Head of caudate nucleus (tissue), 42 donors: ENCODE results near the gene AGMO.

ENCODE experiments used
- DNase-seq, 42 donors: peaks; one replicate each; pipeline versions ENCODE4 v3.0.0 to v3.0.0-alpha.2; 2020 to 2021; ENCODE audit warnings: mixed read lengths in 7 of 42
- intact Hi-C: fragments of 100-400 bp; cut with DNase I; formaldehyde crosslinking; loops from one replicate; pipeline ENCODE4 v1.15.0; 2022

The AGMO gene

DNA sequence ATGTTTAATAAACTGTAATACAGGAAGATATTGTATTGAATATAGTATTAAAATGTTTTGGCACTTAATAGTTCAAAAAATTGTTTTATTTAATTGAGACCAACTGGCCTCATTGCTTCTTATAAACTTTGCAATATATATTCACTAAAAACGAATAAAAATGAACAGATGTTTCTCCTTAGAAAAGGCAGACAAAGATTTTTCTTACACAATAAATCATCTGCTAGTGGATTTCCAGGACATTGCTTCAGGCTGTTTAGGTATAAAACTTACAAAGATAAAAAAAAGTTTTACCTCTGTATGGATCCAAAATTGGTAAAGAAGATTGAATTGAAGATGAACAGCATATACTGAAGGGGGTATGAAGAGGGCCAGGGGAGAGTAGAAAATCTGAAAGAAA is 143.6 kb downstream of the AGMO start:
- intact Hi-C loops: no loop called here
- DNase-seq: no peak

DNA sequence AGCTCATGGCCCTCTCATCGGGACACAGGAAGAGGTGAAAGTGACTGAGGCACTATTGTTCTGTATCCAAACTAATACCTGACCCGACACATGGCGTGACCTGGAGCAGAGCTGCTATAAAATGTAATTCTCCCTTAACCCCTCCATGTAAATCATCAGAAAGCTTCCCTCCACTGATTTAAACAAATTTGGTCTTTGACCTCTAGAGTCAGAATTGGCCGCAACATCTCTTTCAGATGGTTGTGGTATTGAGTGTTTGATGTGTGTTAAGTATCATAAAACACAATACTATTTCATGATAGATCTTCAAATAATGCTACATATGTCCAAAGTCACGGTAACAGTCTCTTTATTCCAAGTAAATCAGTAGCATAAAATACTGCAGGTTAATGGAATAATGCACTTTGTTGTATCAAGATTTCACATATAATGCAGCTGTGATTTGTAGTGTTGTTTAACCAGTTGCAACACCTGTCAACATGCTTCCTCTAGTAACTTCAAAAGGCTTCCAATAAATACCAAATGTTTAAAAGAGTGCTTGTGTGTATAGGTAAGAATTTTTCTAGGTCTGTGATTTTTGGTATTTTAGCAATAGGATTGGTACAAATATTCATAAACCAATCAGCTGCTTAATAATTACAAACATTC is 144.3 kb downstream of the AGMO start:
- DNase-seq: no peak
- intact Hi-C loops: no loop called here

DNA sequence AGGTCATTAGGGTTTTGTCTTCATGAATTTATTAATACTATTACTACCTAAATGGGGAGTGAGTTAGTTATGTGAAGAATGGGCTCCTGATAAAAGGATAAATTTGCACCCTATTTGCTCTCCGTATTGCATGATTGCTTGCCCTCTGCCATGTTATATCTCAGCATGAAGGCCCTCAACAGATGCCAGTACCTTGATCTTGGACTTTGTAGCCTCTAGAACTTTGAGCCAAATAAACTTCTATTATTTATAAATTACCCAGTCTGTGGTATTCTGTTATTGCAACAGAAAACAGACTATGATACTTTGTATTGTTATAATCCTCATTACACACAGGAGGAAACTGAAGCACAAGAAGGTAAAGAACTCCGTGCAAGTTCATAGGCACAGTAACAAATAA is 150.8 kb downstream of the AGMO start:
- intact Hi-C loops: no loop called here
- DNase-seq: no peak

DNA sequence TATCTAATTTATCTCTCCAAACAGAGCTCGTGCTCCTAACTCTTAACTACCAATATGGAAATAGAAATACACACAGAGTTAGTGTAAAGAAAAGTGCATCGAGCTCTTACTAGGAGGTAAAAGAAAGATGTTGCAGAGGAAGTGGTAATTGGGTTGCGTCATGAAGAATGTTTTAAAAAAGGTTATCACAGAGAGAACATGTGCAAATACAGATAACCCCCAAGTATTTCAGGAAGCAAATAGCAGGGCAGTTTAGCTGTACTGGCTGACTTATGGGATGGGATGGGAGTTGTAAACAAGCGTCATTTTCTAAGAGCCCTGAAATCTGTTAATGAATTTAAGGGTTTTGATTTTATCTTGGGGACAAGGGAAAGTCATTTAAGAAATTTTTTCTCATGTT is 153.9 kb downstream of the AGMO start:
- intact Hi-C loops: no loop called here
- DNase-seq: no peak

DNA sequence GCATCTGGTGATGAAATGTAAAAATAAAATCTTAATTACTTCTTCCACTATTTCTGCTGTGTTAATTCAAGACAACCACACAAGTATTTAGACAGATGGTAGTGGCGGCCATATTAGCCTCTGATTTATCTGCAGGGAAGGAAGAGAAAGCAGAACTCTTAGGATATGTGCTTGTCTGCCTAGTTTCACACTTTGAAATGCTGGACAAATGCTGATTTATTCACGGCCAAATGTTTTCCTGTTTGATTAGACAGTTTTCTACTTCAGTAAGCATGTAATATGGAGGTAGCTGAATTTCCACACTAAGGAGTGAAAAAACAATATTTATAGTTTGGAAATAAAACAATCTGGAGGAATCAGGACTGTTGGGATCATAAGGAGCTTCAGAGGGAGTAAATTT is 158.1 kb downstream of the AGMO start:
- no peak for DNase-seq
- intact Hi-C loops: no loop called here

DNA sequence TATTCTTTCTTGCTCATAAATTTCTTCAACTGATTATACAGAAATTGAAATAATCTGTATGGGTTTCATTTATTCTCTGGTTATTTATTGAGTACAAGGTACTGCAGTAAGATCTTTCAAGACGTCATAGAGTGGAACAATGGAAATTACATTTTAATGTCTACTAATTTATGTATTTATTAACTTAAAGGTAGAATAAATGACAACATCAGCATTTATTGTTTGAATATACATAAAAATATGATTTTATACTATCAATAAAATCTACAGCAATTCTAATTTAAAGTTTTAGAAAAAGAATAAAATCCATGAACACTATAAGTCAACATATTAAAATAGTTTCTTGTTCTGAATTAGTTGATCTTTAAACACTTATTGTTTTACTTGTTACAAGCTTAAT is 158.5 kb downstream of the AGMO start:
- no peak for DNase-seq
- intact Hi-C loops: no loop called here

DNA sequence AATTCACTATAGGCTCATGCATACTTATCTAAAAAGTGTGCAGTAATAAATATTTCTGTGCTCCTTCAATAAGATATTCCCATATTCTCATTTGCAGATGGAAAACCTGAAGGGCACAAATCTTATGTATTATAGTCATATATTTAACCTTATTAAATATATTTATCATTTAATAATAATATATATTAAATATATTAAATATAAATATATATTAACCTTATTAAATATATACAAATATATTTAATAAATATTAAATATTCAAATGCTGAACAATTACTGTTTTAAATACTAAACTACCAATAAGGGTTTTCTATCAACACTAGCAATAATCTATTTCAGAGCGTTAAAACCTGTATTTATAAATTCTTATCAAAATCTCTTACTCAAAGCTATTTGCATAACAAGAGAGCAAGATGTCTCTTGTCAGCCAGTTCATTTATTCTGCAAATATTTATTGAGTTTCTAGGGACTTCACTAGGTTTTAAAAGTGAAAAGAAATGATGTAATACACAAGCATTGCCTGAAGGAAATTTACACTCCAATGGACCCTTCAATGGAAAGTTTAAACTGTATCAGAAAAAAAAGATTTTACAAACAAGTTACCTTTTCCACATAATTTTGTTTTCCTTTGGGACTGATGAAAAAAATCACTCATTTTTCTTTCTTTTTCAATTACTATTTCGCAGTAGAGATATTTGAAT is 159.2 kb downstream of the AGMO start:
- intact Hi-C loops: no loop called here
- DNase-seq: no peak

DNA sequence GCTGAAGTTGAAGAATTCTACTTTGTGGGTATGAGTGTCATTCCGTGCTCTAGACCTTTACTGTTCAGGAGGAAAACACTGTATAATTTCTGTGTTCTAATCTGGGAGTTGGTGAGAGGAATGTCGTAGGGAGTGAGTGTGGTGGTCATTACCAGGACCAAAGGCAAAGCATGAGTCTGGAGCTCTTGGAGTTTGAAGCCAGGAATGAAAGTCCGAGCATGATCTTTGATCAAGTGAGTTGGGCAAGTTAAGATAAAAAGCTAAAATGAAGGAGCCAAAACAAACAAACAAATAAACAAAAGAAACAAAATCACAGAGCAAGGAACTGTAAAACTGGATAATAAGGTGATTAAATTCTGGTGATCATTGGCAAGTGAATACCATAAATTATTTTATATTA is 161.4 kb downstream of the AGMO start:
- intact Hi-C loops: no loop called here
- no peak for DNase-seq

DNA sequence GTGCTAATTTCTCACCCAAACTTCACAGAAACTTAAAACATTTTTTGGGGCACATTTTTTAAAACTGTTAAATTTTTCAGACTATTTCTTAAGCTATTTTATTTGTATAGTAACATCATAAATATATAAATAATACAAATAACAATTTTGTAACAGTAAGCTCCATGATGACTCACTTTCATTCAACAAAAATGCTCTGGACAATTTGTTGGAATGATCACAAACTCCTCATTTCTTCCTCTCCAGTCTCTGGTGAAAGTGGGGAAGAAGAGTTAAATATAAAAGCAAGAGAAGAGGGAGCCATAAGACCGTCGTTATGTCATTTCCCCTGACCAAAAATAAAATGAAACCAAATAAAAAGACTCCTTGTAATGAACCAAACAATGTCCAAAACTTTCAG is 162.4 kb downstream of the AGMO start:
- DNase-seq: no peak

DNA sequence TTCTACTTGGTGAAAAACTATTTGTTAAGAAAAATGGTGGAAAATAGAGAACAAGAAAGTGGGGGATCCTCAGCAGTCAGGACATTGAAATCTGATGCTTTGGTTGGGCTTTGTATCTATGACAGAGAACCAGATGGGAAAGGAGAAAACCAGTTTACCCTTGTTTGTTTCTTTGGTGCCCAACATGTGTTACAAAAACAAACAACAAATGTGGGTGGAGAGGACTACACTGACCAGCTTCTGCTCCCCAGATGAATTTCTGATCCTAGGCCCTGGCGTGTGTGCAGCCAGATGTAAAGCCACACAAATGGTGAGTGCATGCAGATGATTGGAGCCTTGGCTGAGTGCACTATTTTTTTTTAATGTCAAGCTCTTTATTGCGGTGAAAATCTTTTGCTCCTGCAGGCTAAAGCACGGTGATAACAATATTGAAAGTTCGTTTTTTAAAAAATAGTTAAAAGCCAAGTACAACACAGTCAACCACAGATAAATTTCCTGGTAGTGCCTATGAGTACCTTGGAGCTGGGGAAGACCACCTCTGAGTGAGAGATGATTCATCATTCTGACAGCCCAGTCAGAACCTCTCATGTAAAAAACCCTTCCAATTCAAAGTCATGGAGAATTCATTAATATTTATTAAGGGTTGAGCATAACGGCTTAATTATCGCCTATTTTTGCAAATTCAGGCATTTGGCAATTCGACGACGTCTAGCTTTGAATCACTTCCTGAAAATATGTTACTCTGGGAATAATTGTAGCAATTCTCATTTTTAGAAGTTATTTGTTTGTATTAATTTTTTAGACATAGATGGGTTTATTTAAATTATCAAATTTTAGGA is 163.7 kb downstream of the AGMO start:
- intact Hi-C loops: no loop called here
- no peak for DNase-seq

More for the DNA sequence above, 162.4 kb downstream of the AGMO start:
- intact Hi-C loops: no loop called here

DNA sequence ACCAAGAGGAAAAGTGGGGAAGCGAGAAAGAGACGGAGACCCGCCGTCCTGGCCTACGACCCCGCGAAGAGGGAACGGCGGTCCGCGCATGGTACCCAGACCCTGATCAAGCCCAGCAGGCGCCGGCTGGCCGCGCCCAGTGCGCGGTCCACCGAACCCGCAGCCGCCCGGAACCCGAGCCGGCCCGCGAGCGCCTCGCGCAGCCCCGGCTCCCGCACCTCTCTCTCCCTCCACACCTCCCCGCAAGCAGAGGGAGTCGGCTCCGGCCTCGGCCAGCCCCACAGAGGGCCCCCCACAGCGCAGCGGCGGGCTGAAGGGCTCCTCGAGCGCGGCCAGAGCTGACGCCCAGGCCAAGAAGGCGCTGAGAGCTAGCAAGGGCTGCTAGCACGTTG is 164.7 kb downstream of the AGMO start:
- intact Hi-C loops: no loop called here
- no peak for DNase-seq

DNA sequence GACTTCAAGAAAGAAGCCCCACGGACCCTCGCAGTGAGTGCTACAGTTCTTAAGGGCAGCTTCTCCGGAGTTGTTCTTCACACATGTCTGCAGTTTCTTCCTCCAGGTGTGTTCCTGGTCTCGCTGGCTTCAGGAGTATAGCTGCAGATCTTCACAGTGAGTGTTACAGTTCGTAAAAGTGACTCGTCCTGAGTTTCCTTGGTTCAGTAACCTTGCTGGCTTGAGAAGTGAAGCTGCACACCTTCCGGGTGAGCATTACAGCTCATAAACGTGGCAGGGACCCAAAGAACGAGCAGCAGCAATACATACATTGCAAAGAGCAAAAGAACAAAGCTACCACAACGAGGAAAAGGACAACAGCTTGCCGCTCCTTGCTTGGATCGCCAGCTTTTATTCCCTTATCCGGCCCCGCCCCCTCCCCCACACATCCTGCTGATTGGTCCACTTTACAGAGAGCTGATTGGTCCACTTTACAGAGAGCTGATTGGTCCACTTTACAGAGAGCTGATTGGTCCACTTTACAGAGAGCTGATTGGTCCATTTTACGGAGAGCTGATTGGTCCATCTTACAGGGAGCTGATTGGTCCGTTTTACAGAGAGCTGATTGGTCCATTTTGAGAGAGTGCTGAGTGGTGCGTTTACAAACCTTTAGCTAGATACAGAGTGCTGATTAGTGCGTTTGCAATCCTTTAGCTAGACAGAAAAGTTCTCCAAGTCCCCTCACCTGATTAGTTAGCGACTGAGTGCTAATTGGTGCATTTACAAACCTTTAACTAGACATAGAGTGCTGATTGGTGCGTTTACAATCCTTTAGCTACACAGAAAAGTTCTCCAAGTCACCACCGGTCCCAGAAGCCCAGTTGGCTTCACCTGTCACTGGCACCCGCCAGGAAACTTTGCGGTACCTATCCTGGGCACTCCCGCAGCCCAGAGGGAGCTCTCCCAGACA is 165.3 kb downstream of the AGMO start:
- DNase-seq: no peak
- intact Hi-C loops: no loop called here

DNA sequence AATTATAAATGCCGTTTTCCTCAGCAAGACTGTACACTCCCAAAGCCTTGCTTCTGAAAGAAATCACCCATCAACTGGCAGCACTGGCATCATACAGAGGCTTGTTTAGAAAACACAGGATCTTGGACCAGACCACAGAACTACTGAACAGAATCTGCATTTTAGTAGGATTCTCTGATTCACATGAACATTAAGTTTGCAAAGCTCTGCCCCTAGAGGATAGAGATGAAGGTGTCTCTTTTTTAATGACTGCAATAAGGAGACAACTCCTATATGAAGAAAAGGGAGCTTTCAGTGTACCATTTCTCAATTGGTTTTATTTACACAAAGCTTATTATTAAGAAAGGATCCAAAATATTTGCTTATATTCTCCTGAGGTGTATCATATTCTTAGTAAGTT is 172.7 kb downstream of the AGMO start:
- DNase-seq: no peak

DNA sequence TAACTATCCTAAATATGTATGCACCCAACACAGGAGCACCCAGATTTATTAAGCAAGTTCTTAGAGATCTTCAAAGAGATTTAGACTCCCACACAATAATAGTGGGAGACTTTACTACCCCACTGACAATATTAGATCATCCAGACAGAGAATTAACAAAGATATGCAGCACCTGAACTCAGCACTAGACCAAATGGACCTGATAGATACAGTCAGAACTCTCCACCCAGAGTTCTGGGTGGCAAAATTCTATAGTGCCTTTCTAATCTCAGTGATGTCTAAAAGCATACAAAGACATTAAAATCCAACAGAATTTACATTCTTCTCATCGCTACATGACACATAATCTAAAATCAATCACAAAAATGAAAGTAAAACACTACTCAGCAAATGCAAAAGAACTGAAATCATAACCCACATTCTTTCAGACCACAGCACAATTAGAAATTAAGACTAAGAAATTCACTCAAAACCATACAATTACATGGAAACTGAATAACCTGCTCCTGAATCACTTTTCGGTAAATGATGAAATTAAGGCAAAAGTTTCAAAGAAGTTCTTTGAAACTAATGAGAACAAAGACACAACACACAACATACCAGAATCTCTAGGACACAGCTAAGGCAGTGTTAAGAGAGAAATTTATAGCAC is 183.2 kb downstream of the AGMO start:
- no peak for DNase-seq
- intact Hi-C loops: no loop called here

More for the DNA sequence above, 172.7 kb downstream of the AGMO start:
- intact Hi-C loops: no loop called here

DNA sequence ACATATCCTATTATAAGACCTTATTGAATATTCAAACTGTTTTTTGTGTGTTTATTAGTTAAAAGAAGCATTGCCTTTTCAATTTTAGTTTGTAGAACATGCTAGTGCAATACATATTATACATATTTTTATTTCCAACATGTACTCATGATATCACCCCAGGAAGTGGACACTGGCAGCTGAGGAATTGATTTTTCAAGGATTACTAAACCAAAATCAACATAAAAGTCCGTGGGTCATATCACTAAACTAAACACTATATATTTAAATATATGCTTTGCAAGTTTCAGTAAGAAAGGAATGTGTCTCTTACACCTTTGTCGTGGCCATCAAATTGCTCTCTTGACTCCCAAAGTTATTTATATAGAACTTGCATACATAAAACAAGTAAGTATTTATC is 185.2 kb downstream of the AGMO start:
- intact Hi-C loops: no loop called here

DNA sequence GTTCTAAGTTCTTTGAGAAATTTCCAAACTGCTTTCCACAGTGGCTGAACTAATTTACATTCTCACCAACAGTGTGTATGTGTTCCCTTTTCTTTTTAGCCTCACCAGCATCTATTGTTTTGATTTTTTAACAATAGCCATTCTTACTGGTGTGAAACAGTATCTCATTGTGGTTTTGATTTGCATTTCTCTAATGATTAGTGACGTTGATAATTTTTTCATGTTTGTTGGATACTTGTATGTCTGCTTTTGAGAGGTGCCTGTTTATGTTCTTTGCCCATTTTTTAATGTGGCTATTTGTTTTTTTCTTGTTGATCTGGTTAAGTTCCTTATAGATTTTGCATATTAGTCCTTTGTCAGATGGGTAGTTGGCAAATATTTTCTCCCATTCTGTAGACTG is 191.4 kb downstream of the AGMO start:
- DNase-seq: peak in 1 of 42 donors; percentile 37
- intact Hi-C loops: no loop called here

More for the DNA sequence above, 185.2 kb downstream of the AGMO start:
- DNase-seq: no peak

DNA sequence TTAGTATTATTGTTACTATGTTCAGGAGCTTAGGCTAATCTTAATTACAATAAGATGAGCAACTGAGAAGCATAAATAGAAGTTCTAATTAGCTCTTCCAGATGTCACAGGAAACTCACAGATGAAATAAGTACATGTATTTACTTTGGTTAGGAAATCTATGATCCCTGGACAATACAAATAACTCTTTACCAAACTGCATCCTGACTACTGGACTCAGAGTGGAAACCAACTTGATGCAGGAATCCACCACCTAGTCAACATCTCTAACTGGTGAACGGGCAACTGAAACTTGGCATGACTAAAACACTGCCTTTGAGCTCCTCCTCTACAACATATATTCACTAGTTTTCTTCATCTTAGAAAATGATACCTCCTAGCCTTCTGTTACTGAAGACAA is 193.2 kb downstream of the AGMO start:
- intact Hi-C loops: no loop called here

DNA sequence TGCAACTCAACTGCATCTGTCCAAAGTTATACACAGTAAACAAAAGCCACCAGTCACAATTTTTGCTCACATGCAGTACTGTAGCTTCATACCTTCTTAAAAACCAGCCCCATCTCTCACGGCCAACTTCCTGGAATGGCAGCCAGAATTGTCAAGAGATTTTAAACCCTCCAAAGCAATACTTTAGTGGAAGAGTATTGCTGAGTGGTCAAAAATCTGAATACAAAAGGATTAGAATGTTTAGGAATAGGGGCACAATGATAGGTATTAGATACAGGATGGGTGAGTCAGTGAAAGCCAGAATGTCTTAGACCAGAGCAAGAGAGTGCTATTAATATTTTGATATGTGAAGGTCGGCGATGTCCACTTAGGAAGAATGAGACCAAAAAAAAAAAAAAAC is 193.9 kb downstream of the AGMO start:
- no peak for DNase-seq

More for the DNA sequence above, 193.2 kb downstream of the AGMO start:
- DNase-seq: no peak

DNA sequence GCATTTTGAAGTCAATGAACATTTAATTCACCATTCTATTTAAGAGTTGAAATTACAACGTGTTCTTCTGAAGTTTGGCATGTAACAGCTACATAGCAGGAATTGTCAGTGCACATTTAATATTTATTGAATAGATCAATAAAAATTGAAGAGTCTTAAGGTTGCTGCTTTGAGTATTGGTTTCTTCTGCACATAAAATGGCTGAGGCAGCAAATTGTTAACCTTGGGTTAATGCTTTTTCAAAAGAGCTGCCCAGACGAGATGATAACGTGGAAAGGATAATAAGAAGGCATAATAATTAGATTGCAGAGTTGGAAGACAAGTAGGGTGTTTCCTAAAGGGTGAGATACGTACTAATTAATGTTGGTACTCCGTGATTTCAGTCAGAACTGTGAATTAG is 203.7 kb downstream of the AGMO start:
- intact Hi-C loops: no loop called here
- DNase-seq: no peak

More for the DNA sequence above, 193.9 kb downstream of the AGMO start:
- intact Hi-C loops: no loop called here
